Activated naive CD4-positive, alpha-beta T cell treated with anti-CD3 and anti-CD28 coated beads, Interleukin-2, amount 50 U/mL, for 72 hours (primary cell): Measurements from ENCODE around the gene L3MBTL4. TPM values are rescaled to one million over a fixed set of nuclear protein-coding genes. Genes with fewer than 3 reads are reported as not detected.

Source experiments
- ATAC-seq, 2 donors: fragments of 150-1000 bp; cut with Tn5 transposase; 2 replicates each; pipeline ENCODE4 v1.10.0; 2021; ENCODE audit warnings: mild to moderate bottlenecking in 2 of 2, moderate library complexity in 2 of 2
- DNase-seq, 2 donors: peaks; one replicate each; pipeline ENCODE4 v3.0.0; 2021 to 2022; ENCODE audit warnings: low spot score in 2 of 2
- H3K27ac Mint-ChIP-seq, 2 donors: one replicate each; pipeline ENCODE4 v1.8.0; 2022; ENCODE audit warnings: mild to moderate bottlenecking in 2 of 2, mixed read lengths in 2 of 2
- H3K36me3 Mint-ChIP-seq, 2 donors: one replicate each; pipeline ENCODE4 v1.8.0; 2022; ENCODE audit warnings: mixed read lengths in 2 of 2
- H3K9me3 Mint-ChIP-seq, 2 donors: one replicate each; pipeline ENCODE4 v1.8.0; 2022; ENCODE audit warnings: mixed read lengths in 2 of 2
- total RNA-seq, 2 donors: library from RNA; stranded (reverse); gene quantifications; one replicate each; pipeline ENCODE4 v1.2.3, GENCODE V29; 2022

The L3MBTL4 gene
- total RNA-seq, 2 donors from 2014 or later, result 0.10 to 0.55 TPM

DNA sequence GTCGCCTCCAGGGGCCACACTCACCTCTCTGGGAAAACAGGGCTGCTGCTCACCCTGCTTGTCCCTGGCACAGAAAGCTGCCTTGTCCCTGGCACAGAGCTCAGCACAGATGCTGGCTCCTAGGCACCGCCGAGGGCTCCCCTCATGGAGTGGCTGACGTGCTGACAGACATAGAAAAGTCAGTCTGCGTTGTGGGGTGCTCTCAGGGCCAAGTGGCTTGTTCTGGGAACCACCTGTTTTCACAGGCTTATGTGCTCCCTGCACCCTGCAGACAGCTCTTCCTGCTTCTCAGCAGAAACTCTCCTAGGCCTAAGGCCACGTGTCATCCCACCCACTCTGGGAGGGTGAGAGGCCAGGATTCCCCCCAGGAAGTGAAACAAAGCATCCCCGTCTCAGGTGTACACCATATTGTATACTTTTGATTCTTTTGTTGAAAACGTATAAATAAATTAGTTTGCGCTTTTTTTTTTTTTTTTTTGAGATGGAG, 434.7 kb downstream of the L3MBTL4 start:
- Mint-ChIP-seq H3K27ac (no peak overlapping the region), H3K36me3 (no peaks in the 10 kb centered on the region), H3K9me3 (no peaks in the 10 kb centered on the region)
- DNase-seq (no peak), ATAC-seq (peak; percentile 37 to 67)

DNA sequence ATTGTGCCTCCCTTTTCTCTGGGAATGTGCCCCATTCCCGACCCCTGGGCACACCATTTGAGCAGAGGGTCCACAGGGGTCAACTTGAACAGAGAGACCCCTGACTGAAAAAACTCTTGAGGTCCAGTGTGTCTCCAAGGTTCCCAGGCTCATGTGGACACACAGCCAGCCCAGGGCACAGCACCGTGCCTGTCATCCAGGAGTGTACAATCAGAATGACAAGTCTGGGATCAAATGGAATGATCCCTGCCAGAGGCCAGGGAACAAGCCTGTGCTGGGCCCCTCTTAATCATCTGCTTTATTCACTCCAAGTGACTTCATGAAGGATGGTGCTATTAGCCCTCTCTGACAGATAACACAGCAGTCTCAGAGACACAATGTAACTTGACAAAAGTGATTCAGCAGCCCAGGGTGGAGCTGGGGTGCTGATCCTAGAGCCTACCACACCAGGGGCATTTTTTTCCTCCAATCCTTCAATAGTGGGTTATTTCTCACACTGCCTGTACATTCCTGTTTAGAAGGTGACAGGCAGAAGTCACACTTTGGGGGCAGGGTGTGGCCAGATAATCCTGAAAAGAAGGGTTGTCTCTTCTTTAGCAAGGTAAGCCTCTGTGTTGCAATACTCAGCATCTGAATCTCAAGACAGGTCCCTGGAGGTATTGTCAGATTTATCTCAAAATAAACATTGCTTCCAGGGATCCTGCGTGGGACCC, 435.4 kb downstream of the L3MBTL4 start:
- Mint-ChIP-seq H3K9me3 (no peaks in the 10 kb centered on the region), H3K36me3 (no peaks in the 10 kb centered on the region), H3K27ac (no peak overlapping the region)
- no peak for DNase-seq
- ATAC-seq, result no peak

DNA sequence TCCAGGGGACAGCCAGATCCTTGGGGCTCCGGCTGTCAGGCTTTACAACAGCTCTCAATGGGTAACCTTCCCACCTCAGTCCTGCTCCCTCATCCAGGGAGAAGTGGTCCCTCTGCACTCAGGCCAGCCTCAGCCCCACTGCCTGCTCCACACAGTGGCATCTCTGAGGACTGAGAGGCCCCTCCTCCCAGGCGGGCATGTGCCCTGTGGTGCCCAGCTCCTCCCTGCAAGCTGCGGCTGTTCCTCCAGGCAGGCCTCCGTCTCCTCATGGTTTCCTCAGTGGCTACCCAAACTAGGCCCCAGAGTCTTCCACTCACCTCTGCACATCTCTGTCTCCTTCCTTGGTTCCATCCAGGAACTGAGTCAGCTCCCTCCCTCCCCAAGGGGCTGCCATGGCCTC, 437.7 kb downstream of the L3MBTL4 start:
- no peak for ATAC-seq

DNA sequence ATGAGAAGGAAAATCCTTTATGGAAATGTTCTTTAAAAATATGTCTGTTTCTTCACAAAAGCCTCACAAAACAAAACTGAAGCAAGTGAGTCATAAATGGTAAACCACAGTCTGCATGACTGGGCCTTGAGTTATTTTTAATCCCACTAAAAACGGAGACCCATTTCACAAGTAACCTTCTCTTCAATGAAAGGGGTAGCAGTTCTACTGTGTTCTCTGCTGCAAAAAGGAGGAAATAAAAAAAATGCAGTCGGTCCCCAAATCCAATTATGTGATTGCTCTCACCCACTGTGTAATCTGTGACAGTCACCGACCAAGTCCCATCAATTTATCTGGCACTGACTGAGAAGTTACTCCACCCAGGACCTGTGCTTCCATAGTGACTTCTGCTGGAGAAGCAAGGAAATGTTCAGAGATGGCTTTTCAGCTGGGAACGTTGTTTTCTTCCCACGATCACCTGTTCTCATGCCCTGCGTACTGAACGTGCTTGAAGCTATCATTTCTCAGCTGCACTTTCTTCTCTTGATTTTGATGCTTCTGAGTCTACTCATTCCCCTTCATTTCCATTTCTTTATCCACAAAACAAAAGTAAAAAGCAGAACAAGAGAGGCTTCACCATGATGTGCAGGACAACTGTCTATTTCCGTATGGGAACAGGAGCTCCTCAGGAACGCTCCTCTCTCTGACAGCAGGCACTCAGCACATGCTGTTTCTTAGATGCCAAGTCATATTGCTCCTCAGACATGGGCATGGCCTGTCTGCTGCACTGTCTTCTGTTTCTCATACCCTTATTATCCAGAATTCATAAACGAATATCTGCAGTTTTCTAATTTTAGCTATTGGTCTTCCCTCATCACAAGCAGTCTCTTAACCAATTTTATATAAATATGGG, 439.4 kb downstream of the L3MBTL4 start:
- H3K27ac Mint-ChIP-seq, result no peak overlapping the region
- no peaks in the 10 kb centered on the region for H3K36me3 Mint-ChIP-seq
- peak; percentile 26 to 92 for ATAC-seq
- H3K9me3 Mint-ChIP-seq, result no peaks in the 10 kb centered on the region
- no peak for DNase-seq

More for the DNA sequence above, 437.7 kb downstream of the L3MBTL4 start:
- H3K27ac Mint-ChIP-seq, result no peak overlapping the region
- H3K9me3 Mint-ChIP-seq, result no peaks in the 10 kb centered on the region
- no peak for DNase-seq
- H3K36me3 Mint-ChIP-seq, result no peaks in the 10 kb centered on the region

DNA sequence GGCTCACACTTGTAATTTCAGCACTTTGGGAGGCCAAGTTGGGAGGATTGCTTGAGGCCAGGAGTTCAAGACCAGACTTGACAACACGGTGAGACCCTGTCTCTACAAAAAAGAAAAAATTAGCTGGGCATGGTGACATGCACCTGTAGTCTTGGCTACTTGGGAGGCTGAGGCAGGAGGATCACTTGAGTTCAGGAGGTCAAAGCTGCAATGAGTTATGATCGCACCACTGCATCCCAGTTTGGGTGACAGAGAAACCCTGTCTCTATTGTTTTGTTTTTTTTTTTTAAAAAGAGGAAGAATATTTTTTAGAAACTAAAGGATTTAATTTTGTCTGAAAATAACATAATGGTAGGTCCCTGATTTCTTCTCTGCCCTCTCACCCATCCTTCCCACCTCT, 440.0 kb downstream of the L3MBTL4 start:
- ATAC-seq, result peak in 1 of 2 donors; percentile 33
- H3K27ac Mint-ChIP-seq, result no peak overlapping the region
- no peak for DNase-seq
- no peaks in the 10 kb centered on the region for H3K36me3 Mint-ChIP-seq
- no peaks in the 10 kb centered on the region for H3K9me3 Mint-ChIP-seq

DNA sequence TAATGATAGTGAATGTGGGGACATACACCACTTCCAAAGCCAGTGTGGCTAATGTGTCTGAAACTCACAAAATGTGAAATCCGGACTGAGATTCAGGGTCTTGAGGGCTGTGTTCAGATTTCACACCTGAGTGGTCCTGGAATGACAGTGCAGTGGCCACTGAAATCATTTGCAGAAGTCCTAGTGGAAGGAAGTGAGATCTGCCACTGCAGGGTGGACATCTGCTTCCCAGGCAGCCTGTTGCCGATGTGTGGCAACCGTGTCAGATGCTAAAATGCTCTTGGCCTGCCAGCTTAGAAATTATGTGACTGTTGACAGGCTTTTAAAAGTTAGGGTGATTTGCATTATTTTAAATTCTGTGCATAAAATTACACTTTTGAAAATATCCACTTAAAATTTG, 441.6 kb downstream of the L3MBTL4 start:
- no peak for ATAC-seq
- H3K9me3 Mint-ChIP-seq, result no peaks in the 10 kb centered on the region
- no peak overlapping the region for H3K27ac Mint-ChIP-seq

DNA sequence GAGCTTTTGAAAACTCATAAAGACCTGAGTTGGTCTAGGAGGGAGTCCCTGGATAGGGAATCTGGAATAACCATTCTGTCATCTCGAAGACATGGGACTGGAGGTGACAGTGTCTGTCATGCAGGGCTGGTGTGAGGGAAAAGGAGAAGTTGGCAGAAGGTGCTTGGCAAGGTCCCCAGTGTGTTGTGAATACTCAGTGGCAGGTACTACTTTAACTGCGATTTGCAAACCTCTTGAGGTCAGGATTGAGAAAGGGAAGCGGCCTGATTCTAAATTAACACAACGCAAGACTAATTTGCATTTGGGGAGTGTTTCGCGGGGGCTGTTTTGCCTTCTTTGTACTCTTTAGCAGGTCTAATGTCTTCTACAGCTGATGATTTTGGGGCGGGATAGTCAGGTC, 442.4 kb downstream of the L3MBTL4 start:
- ATAC-seq (no peak), DNase-seq (no peak)
- H3K9me3 Mint-ChIP-seq, result no peaks in the 10 kb centered on the region
- no peaks in the 10 kb centered on the region for H3K36me3 Mint-ChIP-seq
- no peak overlapping the region for H3K27ac Mint-ChIP-seq

More for the DNA sequence above, 441.6 kb downstream of the L3MBTL4 start:
- no peaks in the 10 kb centered on the region for H3K36me3 Mint-ChIP-seq
- no peak for DNase-seq

DNA sequence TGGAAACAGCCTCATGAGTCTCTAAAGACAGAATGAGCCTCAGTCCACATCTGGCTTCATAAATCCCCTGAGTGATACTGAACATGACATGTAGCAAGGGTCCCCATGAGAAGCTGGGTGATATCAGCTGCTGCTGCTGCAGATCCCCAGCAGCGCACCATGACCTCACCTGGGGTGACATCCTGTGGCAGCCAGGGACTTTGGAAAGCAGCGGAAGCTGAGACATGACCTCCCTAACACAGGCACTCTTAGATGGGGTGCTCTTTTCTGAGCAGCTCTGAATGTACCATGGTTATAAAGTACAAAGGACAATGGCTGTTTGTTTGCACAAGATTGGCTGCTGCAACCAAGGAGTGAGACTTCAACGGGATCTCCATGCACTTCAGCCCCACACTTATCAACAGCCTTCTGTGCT, 444.7 kb downstream of the L3MBTL4 start:
- ATAC-seq (peak in 1 of 2 donors; percentile 37), DNase-seq (no peak)
- Mint-ChIP-seq H3K36me3 (no peaks in the 10 kb centered on the region), H3K27ac (no peak overlapping the region), H3K9me3 (no peaks in the 10 kb centered on the region)

DNA sequence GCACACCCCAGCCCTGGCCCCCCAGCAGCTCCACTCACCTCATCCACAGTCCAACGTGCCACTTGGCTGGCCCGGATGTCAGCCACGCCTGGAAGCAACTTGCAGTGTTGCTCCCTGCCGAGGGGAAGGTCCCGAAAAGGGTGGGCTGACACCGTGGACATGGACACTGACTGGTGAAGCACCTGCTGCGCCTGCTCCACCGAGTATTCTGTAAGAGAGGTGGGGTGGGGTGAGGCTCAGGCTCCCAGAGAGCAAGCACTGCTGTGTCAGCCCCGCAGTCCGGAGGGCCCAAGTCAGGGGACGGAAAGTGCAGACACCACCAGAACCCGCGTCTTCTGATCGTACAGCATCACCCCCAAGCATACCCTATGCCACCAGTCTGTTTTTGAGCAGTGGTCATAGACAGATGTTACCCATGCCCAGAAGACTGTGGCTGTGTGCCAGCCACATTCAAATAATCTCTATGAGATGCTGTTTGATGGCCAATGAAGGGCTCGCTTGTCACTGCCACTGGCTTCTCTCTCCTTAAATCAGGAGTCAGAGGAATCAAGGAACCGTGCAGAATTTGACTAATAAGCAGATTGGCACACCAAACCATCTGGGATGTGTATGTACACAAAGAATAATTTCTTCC, 445.2 kb downstream of the L3MBTL4 start:
- Mint-ChIP-seq H3K27ac (no peak overlapping the region), H3K36me3 (no peaks in the 10 kb centered on the region), H3K9me3 (no peaks in the 10 kb centered on the region)
- DNase-seq, result no peak
- ATAC-seq, result no peak

DNA sequence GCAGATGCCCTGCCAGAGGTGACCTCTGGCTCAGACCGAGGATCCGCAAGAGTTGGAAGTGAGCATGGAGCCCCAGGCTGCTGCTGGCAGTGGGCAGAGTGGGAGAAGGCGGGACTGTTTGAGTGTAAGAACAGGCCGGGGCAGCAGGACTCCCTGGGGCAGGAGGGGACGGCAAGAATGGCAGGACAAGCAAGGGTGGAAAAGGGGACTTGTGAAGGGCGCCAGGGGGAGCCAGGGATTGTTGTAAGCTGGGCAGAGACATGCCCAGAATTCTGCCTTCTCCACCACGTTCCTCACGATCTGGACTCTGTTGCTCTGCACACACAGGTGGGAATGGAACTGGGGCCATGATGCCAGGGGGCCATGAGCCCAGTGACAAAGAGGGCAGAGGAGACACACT, 447.0 kb downstream of the L3MBTL4 start:
- no peaks in the 10 kb centered on the region for H3K36me3 Mint-ChIP-seq
- ATAC-seq (no peak), DNase-seq (no peak)
- peak overlapping the region in 1 of 2 donors; percentile 74 for H3K27ac Mint-ChIP-seq
- H3K9me3 Mint-ChIP-seq, result no peaks in the 10 kb centered on the region

DNA sequence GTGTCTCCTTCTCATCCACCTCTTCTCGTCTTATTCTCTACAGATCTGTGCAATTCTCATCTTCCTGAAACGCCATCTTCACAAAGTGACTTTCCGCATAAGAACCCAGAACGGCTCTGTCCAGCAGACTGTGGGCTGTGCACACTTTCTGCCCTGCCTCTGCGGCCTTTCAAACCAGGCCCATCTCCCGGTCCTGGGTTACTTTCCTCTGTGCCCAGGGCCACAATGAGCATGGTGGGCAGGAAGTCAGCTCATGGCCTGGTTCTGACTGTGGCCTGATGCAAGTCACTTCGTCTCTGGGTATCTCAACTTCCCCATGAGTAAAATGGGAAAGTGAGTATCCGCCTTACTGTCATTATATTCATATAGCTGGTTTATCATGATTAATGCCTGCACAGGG, 447.7 kb downstream of the L3MBTL4 start:
- ATAC-seq (no peak), DNase-seq (no peak)
- peak overlapping the region in 1 of 2 donors; percentile 17 for H3K27ac Mint-ChIP-seq
- no peaks in the 10 kb centered on the region for H3K36me3 Mint-ChIP-seq
- no peaks in the 10 kb centered on the region for H3K9me3 Mint-ChIP-seq

DNA sequence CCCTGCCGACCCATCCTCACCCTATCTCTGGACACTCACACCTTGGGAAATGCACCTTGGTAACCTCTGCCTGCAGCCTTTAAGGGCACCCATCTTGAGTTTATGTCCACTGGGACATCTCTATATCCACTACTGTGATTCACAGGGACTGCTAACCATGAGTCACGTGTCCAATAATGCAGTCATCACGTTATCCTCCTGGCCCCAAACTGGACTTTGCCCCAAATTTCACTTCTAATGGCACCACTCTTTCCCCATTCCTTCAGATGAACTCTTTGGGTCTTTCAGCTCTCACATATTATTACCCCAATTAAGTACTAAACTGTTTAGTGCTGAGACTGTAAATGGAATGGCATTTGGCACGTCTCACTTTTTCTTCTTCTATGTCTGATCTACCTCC, 448.2 kb downstream of the L3MBTL4 start:
- H3K36me3 Mint-ChIP-seq, result no peaks in the 10 kb centered on the region
- DNase-seq (no peak), ATAC-seq (no peak)
- H3K27ac Mint-ChIP-seq, result no peak overlapping the region
- no peaks in the 10 kb centered on the region for H3K9me3 Mint-ChIP-seq

DNA sequence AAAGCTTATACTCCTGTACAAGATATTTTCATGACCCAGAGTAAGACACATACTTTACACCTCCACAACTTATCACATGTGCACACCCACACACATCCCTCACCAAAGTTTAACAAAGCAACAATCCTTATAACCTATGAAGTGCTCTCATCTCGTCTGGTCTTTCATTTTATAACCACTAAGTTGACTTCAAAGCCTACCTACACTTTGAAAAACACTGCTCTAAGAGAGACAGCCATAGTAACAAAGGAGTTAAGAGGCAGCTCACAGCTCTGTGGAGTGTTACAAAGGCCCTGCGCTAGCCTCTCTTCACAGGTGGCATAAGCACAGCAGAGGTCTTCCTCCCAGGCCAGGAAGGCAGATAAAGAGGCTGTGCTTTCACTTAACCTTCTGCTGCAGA, 449.7 kb downstream of the L3MBTL4 start:
- peak; percentile 18 to 85 for ATAC-seq
- no peaks in the 10 kb centered on the region for H3K9me3 Mint-ChIP-seq
- no peak for DNase-seq
- peak overlapping the region in 1 of 2 donors; percentile 8 for H3K27ac Mint-ChIP-seq
- no peaks in the 10 kb centered on the region for H3K36me3 Mint-ChIP-seq

DNA sequence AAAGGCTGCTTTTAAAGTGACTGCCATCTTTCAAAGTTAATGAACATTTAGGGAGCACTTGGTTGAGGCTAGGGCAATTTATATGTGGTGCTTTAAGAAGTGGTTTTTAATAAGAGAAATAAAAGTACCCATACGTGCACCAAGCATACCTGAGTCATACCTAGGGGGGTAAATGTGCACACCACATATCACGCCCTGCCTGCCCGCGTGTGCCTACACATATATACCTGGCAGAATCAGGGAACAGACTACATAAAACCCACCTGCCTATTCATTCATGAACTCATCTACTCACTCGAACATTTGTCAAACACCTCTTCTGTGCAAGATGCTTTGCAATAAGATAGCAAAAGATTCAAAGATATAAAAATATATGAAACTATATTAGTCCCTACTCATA, 450.1 kb downstream of the L3MBTL4 start:
- Mint-ChIP-seq H3K36me3 (no peaks in the 10 kb centered on the region), H3K27ac (peak overlapping the region in 1 of 2 donors; percentile 8), H3K9me3 (no peaks in the 10 kb centered on the region)
- ATAC-seq, result peak in 1 of 2 donors; percentile 85
- no peak for DNase-seq

DNA sequence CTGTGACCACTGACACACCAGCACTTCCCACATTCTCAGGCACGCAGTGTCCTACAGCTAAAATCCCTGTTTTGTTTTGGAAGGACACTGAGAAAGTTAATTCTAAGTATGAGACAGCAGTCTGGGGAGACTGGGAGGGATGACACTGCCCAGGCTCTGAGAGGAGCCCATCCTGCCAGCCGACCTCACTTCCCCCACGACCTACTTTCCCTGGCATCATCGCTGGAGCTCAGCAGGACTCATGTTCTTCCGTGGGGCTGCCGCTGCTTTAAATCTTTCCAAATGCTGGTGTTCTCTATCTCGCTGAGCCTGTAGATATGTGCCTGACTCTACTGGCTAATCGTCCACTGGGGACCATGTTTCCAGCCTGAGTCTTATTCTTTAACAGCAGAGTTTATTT, 450.6 kb downstream of the L3MBTL4 start:
- DNase-seq, result no peak
- Mint-ChIP-seq H3K27ac (no peak overlapping the region), H3K36me3 (no peaks in the 10 kb centered on the region)

DNA sequence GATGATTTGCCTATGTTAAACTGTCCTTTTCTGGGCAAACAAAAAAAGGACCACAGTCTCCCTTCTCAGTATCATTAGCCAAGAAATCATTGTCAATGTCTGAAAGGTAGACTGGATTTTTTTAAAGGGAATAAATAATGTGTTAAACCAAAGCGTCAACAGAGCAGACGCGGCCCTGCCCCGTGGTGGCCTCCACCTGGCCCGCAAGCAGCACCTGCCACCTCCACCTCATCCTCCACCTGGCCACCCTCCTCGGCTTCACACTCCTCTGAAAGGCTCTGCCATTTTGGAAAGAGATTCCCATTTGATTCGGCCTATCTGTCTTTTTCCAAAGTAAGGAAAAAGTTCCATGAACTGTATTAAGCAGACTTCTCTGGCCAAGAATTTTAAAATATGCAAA, 451.4 kb downstream of the L3MBTL4 start:
- H3K36me3 Mint-ChIP-seq, result no peaks in the 10 kb centered on the region
- no peaks in the 10 kb centered on the region for H3K9me3 Mint-ChIP-seq
- no peak overlapping the region for H3K27ac Mint-ChIP-seq
- no peak for ATAC-seq
- DNase-seq, result no peak

More for the DNA sequence above, 450.6 kb downstream of the L3MBTL4 start:
- ATAC-seq, result no peak
- no peaks in the 10 kb centered on the region for H3K9me3 Mint-ChIP-seq

DNA sequence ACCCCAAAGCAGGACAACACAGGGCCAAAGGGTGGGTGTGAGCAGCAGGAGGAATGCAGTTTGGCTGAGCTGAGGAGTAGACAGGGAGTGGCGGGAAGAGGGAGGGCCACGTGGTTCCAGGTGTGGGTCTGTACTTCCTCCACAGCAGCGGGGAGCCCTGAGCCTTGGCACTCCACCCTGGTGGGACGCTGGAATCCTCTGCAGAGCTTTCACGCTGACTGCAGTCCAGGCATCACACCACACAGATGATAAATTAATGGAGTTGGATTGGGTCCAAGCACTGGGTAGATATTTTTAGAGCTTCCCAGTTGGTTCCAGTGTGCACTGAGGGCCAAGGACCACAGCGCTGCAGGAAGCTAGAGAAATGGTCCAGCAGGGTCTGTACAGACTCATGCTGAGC, 452.3 kb downstream of the L3MBTL4 start:
- DNase-seq (no peak), ATAC-seq (no peak)
- no peak overlapping the region for H3K27ac Mint-ChIP-seq
- H3K9me3 Mint-ChIP-seq, result no peaks in the 10 kb centered on the region
- H3K36me3 Mint-ChIP-seq, result no peaks in the 10 kb centered on the region
